Fibroblast of peridontal ligament (primary cell): Measurements from ENCODE around the gene NFKB1.
A peak's percentile ranks its signal among the peaks of the same experiment; 100 is the strongest.
"Not testable (repeated sequence)": the region's sequence is repeated elsewhere in the genome, so short reads cannot be mapped to it uniquely, and the experiment has no call there.

Experiments
- DNase-seq: peaks from one replicate; pipeline ENCODE4 v3.0.0-alpha.2; 2010; ENCODE audit errors: extremely low read depth

Gene NFKB1

GRCh38 chr4:102500696-102501446 lies at the start of gene NFKB1:
Gene NFKB1, plus strand, starts transcription at chr4:102501359. Its CDS starts 24,160 bp downstream, at chr4:102525519.
- peak; percentile 74 for DNase-seq

GRCh38 chr4:102452854-102453253 lies 48.3 kb upstream of the NFKB1 start:
- no peak for DNase-seq

DNA sequence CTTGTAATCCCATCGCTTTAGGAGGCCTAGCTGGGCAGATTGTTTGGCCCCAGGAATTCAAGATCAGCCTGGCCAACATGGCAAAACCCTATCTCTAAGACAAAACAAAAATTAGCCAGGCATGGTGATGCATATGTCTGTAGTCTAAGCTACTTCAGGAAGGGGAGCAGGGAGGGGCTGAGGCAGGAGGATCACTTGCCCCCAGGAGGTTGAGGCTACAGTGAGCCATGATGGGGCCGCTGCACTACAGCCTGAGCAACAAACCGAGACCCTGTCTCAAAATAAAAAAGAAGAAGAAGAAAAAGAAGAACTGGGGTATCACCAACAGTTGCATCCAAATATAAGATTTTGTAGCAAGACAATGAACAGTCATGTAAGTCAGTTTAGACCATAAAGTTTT lies 47.3 kb upstream of the NFKB1 start:
- no peak for DNase-seq

DNA sequence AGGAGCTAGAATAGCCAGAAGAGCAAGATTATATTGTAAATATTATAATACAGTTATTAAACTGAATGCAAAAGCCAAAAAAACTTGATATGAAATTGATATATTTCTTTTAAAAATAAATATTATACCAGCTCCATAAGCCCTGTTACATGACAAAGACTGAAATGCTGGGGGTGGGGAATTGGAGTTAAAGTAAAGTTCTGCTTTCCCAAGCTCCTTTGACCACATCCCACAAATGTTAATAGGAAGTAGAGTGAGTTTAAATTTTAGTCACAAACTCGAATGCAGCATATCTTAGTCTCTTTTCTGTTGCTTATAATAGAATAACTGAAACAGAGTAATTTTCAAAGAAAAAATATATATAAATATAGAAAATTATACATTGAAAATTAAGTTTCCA lies 46.9 kb upstream of the NFKB1 start:
- DNase-seq = no peak

DNA sequence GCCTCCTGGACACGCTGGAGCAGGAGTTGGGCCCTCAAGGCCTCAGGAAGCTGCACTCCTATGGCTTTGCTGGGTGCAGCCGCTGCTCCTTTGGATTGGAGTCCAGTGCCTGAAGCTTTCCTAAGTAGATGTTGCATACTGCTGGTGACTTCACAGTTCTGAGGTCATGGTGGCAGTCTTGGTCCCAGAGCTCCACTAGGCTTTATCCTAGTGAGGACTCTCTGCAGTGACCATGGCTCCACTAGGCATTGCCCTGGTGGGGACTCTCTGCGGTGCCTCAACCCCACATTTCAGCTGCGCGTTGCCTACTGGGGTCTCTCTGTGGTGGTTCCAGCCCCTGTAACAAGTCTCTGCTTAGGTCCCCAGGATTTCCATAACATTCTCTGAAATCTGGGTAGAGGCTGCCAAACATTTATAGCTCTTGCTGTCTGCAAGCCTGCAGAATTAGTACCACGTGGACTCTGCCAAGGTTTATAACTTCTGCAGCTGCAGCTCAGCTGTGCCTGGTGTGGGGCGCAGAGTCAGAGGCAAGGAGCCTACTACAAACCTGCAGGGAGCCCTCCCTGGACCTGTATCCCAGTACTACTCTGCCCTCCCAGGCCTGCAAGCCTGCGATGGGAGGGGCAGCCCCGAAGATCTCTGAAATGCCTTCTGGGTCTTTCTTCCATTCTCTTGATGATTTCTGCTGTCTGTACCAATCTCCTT lies 46.0 kb upstream of the NFKB1 start:
- no peak for DNase-seq

- DNase-seq = no peak
These were observed 45.4 kb upstream of the NFKB1 start for GRCh38 chr4:102455750-102456149.

DNA sequence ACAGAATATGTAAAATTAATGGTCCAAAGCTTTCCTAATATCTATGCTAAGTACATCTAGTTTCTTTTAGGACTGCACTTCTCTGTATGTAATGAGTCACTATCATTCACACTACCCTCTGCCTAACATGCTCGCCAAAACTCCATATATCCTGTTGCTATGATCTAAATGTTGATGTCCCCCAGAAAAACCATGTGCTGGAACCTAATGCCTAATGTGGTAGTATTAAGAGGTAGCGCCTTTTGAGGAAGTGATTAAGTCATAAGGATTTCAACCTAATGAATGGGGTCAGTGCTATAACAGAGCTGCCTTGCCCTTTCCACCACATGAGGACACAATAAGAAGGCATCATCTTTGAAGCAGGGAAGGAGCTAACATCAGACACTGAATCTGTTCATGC lies 34.9 kb upstream of the NFKB1 start:
- DNase-seq = no peak

DNA sequence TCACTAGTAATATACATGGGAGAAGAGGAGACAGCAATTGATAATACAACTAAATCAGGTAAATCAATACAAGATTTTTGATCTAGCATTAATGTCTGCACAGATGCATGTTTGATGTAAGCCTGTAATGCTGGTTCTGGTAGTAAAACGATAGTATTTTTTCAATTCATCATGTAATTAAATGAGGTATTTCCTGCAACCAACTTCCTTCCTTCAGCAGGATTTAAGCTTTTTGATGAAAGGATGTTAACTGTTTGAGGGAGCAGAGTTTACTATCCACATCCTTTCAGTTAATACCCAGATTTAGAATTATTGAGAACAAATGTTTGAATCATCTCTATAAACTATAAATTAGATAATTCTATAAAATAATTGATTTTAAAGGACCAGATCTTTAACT lies 31.4 kb upstream of the NFKB1 start:
- DNase-seq = no peak

GRCh38 chr4:102472441-102473013 lies 28.6 kb upstream of the NFKB1 start:
- DNase-seq = no peak

GRCh38 chr4:102473476-102473875 lies 27.7 kb upstream of the NFKB1 start:
- no peak for DNase-seq

- no peak for DNase-seq
These were observed 26.2 kb upstream of the NFKB1 start for GRCh38 chr4:102474736-102475504.

DNA sequence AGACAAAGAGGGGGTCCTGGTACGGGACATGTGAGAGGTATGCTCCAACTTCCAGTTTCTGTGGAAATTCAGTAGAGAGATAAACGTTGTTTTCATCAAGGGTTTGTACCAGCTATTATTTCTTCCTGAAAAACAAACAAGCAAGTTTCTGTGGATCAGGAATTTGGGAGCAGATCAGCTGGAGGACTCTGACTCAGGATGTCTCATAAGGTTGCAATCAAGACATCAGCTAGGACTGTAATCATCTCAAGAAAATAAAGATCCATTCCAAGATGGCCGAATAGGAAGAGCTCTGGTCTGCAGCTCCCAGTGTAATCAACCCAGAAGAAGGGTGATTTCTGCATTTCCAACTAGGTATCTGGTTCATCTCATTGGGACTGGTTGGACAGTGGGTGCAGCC lies 23.5 kb upstream of the NFKB1 start:
- peak; percentile 43 for DNase-seq

- no peak for DNase-seq
These were observed 23.0 kb upstream of the NFKB1 start for GRCh38 chr4:102478186-102478585.

DNA sequence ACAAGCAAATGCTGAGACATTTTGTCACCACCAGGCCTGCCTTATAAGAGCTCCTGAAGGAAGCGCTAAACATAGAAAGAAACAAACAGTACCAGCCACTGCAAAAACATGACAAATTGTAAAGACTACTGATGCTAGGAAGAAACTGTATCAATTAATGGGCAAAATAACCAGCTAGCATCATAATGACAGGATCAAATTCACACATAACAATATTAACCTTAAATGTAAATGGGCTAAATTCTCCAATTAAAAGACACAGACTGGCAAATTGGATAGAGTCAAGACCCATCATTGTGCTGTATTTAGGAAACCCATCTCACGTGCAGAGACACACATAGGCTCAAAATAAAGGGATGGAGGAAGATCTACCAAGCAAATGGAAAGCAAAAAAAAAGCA lies 21.3 kb upstream of the NFKB1 start:
- DNase-seq = not testable (repeated sequence)

- DNase-seq = no peak
These were observed 18.0 kb upstream of the NFKB1 start for GRCh38 chr4:102483120-102483519.

GRCh38 chr4:102483990-102484692 lies 17.0 kb upstream of the NFKB1 start:
- not testable (repeated sequence) for DNase-seq

DNA sequence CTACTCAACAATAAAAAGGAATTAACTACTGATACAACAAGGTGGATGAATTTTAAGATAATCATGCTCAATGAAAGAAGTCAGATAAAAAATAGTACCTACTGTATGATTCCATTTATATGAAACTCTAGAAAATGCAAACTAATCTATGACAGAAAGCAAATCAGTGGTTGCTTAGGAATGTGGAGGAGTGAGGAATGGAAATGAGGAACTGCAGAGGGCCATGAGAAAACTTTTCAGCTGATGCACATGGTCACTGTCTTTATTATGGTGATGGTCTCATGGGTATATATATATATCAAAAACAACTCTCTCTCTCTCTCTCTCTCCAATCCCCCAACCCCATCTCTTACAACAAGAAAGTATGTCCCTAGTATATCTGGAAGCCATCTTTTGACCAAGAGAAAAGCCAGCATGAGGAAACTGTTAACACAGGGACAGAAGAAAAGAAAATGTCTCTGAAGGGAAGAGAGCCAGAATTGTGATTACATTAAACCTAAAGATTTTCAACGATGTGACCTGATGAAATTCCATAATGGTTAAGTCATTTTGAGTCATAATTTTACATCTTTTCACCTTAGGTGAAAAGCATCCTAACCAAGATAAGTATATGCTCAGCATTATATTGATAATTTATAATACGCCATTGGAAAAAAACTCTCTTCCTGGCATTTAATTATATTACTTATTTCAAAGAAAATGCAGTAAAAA lies 8.5 kb upstream of the NFKB1 start:
- DNase-seq = no peak

- DNase-seq = no peak
These were observed 7.9 kb upstream of the NFKB1 start for GRCh38 chr4:102493257-102493656.

DNA sequence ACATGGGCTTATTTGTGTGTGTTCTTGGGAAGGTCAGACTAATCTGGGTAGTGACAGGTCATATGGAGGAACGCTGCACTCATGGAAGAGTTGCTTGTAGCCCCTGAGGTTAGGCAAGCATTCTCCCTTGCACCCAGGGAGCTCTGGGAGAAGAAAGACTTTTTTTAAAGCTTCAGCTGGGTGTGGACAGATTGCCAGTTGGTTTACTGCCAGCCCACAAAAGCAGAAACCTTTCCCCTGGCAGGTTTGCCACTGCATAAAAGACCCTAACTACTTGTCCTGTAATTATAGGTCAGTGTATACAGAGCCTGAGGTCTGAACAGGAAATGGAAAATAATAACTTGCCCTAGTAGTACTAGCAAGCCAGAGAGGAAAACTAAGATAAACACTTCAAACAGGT lies 7.4 kb upstream of the NFKB1 start:
- no peak for DNase-seq

- no peak for DNase-seq
These were observed 6.6 kb upstream of the NFKB1 start for GRCh38 chr4:102494603-102495002.

DNA sequence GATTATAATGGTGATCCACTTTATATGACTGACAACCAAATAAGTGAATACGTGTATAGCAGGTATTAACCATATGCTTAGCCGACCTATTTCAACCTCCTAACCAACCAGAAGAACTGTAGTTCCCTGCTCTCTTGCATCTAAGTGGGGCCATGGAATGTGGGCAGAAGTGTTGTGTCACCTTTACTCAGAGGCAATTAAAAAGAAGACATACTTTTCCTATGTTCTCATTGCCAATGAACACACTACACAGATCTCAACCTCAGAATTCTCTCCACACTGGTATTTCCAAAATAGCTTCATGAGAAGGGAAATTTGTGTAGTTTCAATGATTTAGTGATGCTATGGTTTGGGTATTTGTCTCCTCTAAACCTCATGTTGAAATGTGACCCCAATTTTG lies 3.2 kb upstream of the NFKB1 start:
- DNase-seq = no peak
